OCI-LY7 (cell line): ENCODE measurements around the gene HES2. TPM values are rescaled to one million over a fixed set of nuclear protein-coding genes. Genes with fewer than 3 reads are reported as not detected.
"Not testable (repeated sequence)": the region's sequence is repeated elsewhere in the genome, so short reads cannot be mapped to it uniquely, and the experiment has no call there.

ENCODE experiments used
- BruUV-seq: library from RNA; stranded (reverse); fragments of 400-500 nt; replicated peaks from 2 replicates; lab custom pipeline; 2021; lab: Mats Ljungman, UMichigan
- CTCF ChIA-PET: fragments of 300-600 bp; sonication (Branson Sonifier 250); formaldehyde crosslinking; loops from one replicate; lab custom pipeline; 2022; ENCODE audit warnings: antibody characterized with exemption; ENCODE audit not compliant: unreplicated experiment; lab: Charles Lee
- POLR2A ChIA-PET: fragments of 300-600 bp; sonication (Branson Sonifier 250); formaldehyde crosslinking; loops from one replicate; lab custom pipeline; 2022; ENCODE audit warnings: antibody characterized with exemption; lab: Charles Lee
- DNase-seq: peaks from one replicate; pipeline ENCODE4 v3.0.0-alpha.2; 2015; ENCODE audit warnings: low spot score
- H2AFZ ChIP-seq: fragments of 200-600 bp; sonication (generic), shearing (Covaris generic); 2 replicates; pipeline ENCODE4 v1.6.1; 2014; ENCODE audit warnings: mild to moderate bottlenecking, antibody characterized with exemption, low read length, moderate library complexity
- H3K27ac ChIP-seq: fragments of 200-600 bp; sonication (generic); 2 replicates; pipeline ENCODE4 v1.5.1; 2014; ENCODE audit warnings: mixed run types, low read depth, mild to moderate bottlenecking, moderate library complexity, low read length, inconsistent platforms; ENCODE audit not compliant: poor library complexity, severe bottlenecking
- H3K36me3 ChIP-seq: fragments of 200-600 bp; sonication (generic); 2 replicates; pipeline ENCODE4 v1.6.1; 2014; ENCODE audit warnings: mild to moderate bottlenecking, antibody characterized with exemption, low read length, moderate library complexity, mixed read lengths; ENCODE audit not compliant: insufficient read depth
- H3K4me1 ChIP-seq: fragments of 200-600 bp; sonication (generic); 2 replicates; pipeline ENCODE4 v1.5.1; 2014; ENCODE audit warnings: mild to moderate bottlenecking, low read length; ENCODE audit not compliant: insufficient read depth, poor library complexity, severe bottlenecking
- H3K4me2 ChIP-seq: fragments of 200-600 bp; sonication (generic); 2 replicates; pipeline ENCODE4 v1.6.1; 2014; ENCODE audit warnings: mild to moderate bottlenecking, low read length
- H3K4me3 ChIP-seq: fragments of 200-600 bp; sonication (generic); 2 replicates; pipeline ENCODE4 v1.5.1; 2014; ENCODE audit warnings: mild to moderate bottlenecking, low read depth, low read length; ENCODE audit not compliant: poor library complexity, severe bottlenecking
- H3K79me2 ChIP-seq: fragments of 200-600 bp; sonication (generic); 2 replicates; pipeline ENCODE4 v1.6.1; 2016; ENCODE audit warnings: low read depth, mild to moderate bottlenecking, low read length, moderate library complexity, mixed read lengths; ENCODE audit not compliant: insufficient read depth
- H3K9me2 ChIP-seq: fragments of 200-600 bp; sonication (generic); 2 replicates; pipeline ENCODE4 v1.6.1; 2016; ENCODE audit warnings: mild to moderate bottlenecking, low read length, mixed read lengths; ENCODE audit not compliant: insufficient read depth
- H3K9me3 ChIP-seq: fragments of 200-600 bp; sonication (generic); 2 replicates; pipeline ENCODE4 v1.6.1; 2014; ENCODE audit warnings: mild to moderate bottlenecking, mixed run types, low read length, mixed read lengths
- H4K20me1 ChIP-seq: fragments of 200-600 bp; sonication (generic); 2 replicates; pipeline ENCODE4 v1.6.1; 2014; ENCODE audit warnings: mild to moderate bottlenecking, antibody characterized with exemption, low read length, moderate library complexity, mixed read lengths; ENCODE audit not compliant: insufficient read depth
- EZH2phosphoT487 ChIP-seq: fragments of 200-600 bp; sonication (generic); IDR thresholded peaks from 2 replicates; pipeline ENCODE4 v1.6.1; 2018; ENCODE audit warnings: low read depth, borderline replicate concordance, mild to moderate bottlenecking, mixed run types, antibody characterized with exemption, low read length, moderate library complexity, mixed read lengths
- intact Hi-C: fragments of 100-400 bp; cut with micrococcal nuclease; formaldehyde crosslinking; loops from one replicate; pipeline ENCODE4 v1.10.0; 2022; ENCODE audit not compliant: unreplicated experiment
- total RNA-seq, 2 experiments: library from RNA; depleted of rRNA in 1 of 2; stranded (reverse); fragments of >200 nt in 1 of 2; shearing (Covaris generic) in 1 of 2; gene quantifications; 2 replicates each; pipeline ENCODE4 v1.2.3, GENCODE V29; 2014 to 2022
- TF ChIP-seq, protein P1 (sequence below): fragments of 200-600 bp; sonication (generic); conservative IDR thresholded peaks from 2 replicates; pipeline ENCODE4 v1.5.1; 2014; ENCODE audit warnings: mild to moderate bottlenecking, antibody characterized with exemption, low read length, moderate library complexity, mixed read lengths

Gene HES2
- total RNA-seq, 2 experiments from 2014 or later = not detected

DNA sequence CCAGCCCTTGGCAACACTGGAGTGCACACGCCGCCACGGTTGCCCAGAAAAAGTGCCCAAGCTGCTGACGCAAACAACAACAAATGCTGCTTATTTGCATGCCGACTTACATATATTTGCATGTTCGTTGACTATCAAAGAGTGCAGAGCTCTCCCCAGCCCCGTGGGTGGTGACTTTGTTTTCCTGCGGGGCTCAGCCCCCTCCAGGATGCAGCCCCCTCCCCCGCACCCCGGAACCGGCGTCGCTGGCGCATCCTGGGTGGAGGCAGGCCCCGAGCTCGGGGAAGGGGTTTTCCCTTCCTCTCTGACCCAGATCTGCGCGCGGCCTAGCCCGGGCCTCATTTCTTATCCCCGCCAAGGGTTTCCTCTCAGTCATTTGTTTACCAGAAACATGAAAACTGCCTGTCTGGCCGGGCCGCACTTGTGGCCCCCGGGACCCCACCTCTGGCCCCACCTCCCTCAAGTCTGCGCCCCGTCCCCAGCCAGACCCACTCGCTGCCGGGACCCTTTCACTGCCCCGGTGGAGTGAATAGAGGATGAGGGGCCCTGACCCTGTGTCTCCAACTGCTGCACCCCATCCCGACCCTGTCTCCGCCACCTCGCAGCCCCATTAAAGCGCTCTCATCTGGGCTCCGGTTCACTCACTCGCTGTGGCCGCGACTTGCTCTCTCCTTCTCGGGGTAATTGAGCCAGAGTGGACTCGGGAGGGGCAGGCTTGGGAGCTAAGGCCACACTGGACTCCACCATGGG lies 40.8 kb upstream of the HES2 start:
- no TSS peak for BruUV-seq
- no peak overlapping the region for H2AFZ ChIP-seq
- intact Hi-C loops = no loop called here

DNA sequence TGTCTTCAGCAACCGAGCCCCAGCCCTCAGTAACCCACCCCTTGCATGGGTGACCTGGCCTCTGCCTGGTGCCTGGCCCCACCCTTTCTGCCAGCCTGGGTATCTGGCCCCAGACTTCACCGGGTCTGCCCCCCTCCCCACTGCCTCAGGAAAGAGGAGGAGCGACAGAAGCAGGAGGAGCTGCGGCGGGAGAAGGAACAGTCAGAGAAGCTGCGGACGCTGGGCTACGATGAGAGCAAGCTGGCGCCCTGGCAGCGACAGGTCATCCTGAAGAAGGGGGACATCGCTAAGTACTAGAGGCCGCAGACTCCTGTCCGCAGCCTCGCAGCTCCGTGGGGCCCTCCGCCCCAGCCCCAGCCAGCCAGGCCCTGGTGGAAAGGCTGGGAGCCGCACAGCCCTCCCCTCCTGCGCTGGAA lies 40.1 kb upstream of the HES2 start:
- intact Hi-C loops = no loop called here
- Histone ChIP-seq H3K9me2 (no peaks in the 10 kb centered on the region), H3K4me2 (no peak overlapping the region), H3K9me3 (no peaks in the 10 kb centered on the region), H2AFZ (no peak overlapping the region), H3K79me2 (no peaks in the 10 kb centered on the region), H3K4me3 (no peak overlapping the region), H3K4me1 (no peaks in the 10 kb centered on the region), H4K20me1 (no peaks in the 10 kb centered on the region), H3K27ac (no peak overlapping the region), H3K36me3 (no peaks in the 10 kb centered on the region)
- ChIA-PET POLR2A (no interaction called here), CTCF (no interaction called here)
- no peak for TF ChIP-seq EZH2phosphoT487
- TF ChIP-seq, protein P1, sequence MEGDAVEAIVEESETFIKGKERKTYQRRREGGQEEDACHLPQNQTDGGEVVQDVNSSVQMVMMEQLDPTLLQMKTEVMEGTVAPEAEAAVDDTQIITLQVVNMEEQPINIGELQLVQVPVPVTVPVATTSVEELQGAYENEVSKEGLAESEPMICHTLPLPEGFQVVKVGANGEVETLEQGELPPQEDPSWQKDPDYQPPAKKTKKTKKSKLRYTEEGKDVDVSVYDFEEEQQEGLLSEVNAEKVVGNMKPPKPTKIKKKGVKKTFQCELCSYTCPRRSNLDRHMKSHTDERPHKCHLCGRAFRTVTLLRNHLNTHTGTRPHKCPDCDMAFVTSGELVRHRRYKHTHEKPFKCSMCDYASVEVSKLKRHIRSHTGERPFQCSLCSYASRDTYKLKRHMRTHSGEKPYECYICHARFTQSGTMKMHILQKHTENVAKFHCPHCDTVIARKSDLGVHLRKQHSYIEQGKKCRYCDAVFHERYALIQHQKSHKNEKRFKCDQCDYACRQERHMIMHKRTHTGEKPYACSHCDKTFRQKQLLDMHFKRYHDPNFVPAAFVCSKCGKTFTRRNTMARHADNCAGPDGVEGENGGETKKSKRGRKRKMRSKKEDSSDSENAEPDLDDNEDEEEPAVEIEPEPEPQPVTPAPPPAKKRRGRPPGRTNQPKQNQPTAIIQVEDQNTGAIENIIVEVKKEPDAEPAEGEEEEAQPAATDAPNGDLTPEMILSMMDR = no peak
- BruUV-seq = no TSS peak
- no peak for DNase-seq

More for the DNA sequence above, 40.8 kb upstream of the HES2 start:
- H3K9me3 ChIP-seq = no peaks in the 10 kb centered on the region
- H3K9me2 ChIP-seq = no peaks in the 10 kb centered on the region
- no peaks in the 10 kb centered on the region for H4K20me1 ChIP-seq
- H3K27ac ChIP-seq = no peak overlapping the region
- H3K36me3 ChIP-seq = no peaks in the 10 kb centered on the region
- POLR2A ChIA-PET = no interaction called here
- no peak for TF ChIP-seq EZH2phosphoT487
- TF ChIP-seq, protein P1 = no peak
- H3K79me2 ChIP-seq = no peaks in the 10 kb centered on the region
- H3K4me3 ChIP-seq = no peak overlapping the region
- no peak overlapping the region for H3K4me2 ChIP-seq
- CTCF ChIA-PET = no interaction called here
- no peaks in the 10 kb centered on the region for H3K4me1 ChIP-seq
- DNase-seq = no peak

DNA sequence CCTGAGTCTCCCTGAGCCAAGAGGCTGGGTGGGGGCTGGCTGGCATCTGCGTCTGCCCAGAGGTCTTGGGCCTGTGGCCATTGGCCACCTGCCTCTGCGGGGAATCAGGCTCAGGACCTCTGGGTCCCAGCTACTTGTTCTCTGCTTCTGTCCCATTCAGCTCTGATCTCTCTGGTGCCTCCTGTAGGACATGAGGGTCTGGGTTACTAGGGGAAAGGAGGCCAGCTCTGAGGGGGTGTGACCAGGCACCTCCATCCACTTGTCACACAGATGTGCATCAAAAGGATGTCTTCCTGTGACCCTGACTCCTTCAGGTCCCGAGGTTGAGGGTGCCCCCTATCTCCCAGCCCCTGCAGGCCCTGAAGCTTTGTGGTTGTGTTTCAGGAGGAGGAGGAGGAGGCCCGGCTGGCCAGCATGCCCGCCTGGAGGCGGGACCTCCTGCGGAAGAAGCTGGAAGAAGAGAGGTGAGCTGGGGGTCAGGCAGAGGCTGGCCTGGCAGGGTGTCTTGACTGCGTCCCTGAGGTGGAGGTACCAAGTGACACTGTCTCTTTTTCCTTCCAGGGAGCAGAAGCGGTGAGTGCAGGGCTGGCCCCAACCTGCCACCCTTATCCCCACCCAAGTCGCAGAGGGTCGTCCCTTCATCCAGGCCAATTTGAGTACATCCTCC lies 37.2 kb upstream of the HES2 start:
- TF ChIP-seq EZH2phosphoT487 = no peak
- TF ChIP-seq, protein P1 = no peak
- no peak overlapping the region for H2AFZ ChIP-seq
- DNase-seq = no peak
- no peak overlapping the region for H3K4me2 ChIP-seq
- H3K4me1 ChIP-seq = no peaks in the 10 kb centered on the region
- POLR2A ChIA-PET = no interaction called here
- H3K79me2 ChIP-seq = no peaks in the 10 kb centered on the region
- CTCF ChIA-PET = no interaction called here
- H3K9me3 ChIP-seq = no peaks in the 10 kb centered on the region
- H4K20me1 ChIP-seq = no peaks in the 10 kb centered on the region
- H3K27ac ChIP-seq = no peak overlapping the region
- no peaks in the 10 kb centered on the region for H3K9me2 ChIP-seq
- intact Hi-C loops = no loop called here
- no peak overlapping the region for H3K4me3 ChIP-seq
- no peaks in the 10 kb centered on the region for H3K36me3 ChIP-seq
- no TSS peak for BruUV-seq

DNA sequence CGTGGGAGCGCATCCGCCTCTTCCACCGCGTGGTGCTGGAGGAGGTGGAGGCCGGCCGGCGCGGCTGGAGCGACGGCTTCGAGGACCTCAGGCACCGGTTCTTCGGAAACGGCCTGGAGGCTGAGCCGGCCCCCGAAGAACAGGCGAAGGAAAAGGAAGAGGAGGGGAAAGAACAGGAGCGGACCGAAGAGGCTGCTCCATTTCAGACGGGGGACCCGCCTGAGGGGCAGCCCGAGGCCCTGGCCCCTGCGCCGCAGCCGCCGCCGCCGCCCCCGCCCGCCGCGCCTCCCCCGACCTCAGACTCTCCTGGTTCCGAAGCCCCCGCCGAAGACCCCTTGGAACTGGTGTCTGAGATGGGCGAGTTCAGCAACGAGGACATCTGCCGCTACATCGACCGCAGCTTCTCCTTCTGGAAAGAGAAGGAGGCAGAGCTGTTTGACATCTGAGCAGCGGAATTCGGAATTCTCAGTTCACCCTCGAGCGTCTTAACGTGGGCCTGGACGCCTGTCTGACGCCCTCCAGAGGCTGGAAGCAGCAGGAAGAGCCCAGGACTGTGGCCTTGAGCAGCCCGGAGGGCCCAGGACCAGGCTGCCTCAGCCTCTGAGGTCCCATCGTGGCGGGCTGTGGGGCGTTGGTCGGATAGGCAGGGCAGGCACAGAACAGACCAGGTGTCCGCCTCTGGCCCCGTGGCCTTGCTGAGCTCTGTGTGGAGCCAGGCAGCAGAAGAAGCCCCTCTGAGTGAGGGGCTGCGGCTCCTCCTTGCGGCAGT lies 36.2 kb upstream of the HES2 start:
- H3K79me2 ChIP-seq, H3K9me3 ChIP-seq, POLR2A ChIA-PET, CTCF ChIA-PET, H3K9me2 ChIP-seq, H3K36me3 ChIP-seq, BruUV-seq, DNase-seq, H3K4me2 ChIP-seq, H3K27ac ChIP-seq, H3K4me1 ChIP-seq, H4K20me1 ChIP-seq, H3K4me3 ChIP-seq, intact Hi-C loops, H2AFZ ChIP-seq: not testable (repeated sequence)
